GM19351 (cell line): ENCODE results near the gene NHSL2.

Experiments used
- ATAC-seq: cut with Tn5 transposase; IDR thresholded peaks from one replicate; pipeline ENCODE4 v1.9.1; 2021; ENCODE audit warnings: mild to moderate bottlenecking, moderate library complexity; ENCODE audit not compliant: unreplicated experiment

The NHSL2 gene

GRCh38 chrX:72102126-72102525, 191.5 kb downstream of the NHSL2 start:
- no peak for ATAC-seq

GRCh38 chrX:72102760-72103159, 192.1 kb downstream of the NHSL2 start:
- ATAC-seq, result no peak

DNA sequence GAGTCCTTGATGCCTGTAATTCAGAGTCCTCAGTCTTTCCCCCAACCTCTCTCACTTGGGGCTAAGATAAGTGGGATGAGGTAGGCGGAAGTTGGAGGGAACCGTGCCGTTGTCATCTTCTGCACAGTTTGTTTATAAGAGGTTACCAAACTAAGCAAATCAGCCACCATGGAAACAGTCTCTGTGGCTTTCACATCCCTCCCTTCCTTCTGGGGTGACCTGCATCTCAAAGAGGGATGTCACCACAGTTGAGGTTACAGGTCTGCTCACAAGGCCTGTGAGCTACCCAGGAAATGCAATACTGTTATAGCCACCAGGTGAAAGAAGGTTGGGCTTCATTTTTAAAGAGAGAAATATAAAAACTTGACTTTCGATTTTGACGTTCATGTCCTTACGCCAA, 194.8 kb downstream of the NHSL2 start:
- ATAC-seq, result peak; percentile 52

DNA sequence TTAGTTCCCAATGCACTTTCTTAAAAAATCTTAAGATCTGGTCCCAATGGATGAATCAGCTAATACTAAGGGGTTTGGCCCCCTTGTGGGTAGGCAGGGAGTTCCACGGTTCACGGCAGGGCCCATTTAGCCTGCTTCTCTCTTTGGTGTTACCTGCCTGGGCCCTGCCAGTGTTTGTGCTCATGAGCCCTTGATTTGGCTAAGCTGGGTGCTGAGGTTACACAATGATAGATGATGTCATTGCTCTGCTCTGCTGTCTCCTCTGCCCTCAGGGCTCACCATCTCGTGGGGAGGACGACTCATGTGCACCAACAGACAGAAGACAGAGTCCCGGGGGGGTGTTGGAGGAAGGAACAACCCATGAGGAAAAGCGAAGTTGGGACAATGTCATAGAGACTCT, 196.7 kb downstream of the NHSL2 start:
- no peak for ATAC-seq

DNA sequence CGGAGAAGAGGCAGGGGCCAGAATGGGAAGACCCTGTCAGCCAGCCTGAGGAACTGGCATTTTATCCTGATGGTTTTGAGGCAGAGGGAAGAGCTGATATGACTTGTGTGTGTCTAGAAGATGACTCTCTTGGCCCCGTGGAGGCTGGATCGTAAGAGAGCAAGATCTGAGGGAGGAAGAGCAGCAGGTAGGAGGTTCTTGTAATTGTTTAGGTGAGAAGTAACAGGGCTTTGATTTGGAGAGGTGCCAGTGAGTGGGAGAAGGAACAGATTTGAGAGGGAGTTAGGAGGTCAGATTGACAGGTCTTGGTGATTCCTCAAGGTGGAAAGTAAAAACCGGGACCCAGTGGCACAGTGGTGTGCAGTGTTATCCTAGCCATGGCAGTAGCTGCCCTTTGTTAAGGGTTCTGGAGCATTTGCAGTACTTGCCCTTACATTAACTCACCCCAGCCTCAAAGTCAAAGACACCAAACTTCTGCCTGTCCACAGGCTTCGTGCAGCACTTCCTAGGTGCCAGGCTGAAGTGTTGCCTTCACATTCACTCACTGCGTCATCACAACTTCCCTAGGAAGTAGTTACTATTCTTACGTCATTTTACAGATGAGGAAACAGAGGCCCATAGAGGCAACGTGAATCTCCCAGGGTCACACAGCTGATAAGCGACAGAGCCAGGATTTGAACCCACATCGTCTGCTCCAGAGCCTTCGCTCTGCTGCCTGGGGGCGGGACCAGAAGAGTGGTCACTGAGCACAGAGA, 197.4 kb downstream of the NHSL2 start:
- ATAC-seq, result no peak

GRCh38 chrX:72108666-72109065, 198.0 kb downstream of the NHSL2 start:
- no peak for ATAC-seq

GRCh38 chrX:72110051-72110875, 199.6 kb downstream of the NHSL2 start:
- ATAC-seq, result no peak

DNA sequence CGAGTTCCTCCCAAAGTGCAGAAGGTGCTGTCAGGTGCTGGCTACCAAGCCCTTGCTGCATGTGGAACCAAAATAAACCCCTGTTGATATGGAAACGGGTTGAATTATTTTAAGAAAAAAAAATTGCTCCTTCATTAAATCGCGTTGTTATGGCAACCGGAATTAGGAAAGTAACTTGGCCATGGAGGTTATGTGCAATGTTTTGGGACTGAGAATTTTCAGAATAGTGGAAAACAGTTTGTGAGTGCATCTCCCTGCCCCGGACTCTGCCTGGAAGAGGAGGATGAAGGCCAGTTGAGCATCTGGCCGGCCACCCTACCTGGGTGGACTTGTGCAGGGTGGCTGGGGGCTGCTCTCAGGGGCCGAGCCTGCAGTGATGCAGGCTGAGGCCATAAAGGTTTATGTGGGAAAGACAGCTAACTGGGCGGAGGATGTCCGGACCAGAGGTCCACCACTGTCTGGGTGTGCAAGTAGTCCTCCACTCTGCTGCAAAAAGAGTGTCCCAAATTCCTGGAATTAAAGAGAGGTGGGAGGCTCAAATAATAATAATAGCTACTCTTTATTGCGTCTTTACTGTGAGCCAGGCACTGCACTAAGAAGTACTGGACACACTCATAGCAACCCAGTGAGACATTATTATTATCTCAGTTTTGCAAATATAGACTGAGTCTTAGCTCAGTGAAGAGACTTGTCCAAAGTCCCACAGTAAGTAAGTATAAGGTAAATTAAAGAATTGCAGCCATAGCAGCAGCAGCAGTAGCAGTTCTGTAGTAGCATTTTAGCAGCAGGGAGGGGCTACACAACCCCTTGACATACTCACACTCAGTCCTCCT, 200.4 kb downstream of the NHSL2 start:
- no peak for ATAC-seq

DNA sequence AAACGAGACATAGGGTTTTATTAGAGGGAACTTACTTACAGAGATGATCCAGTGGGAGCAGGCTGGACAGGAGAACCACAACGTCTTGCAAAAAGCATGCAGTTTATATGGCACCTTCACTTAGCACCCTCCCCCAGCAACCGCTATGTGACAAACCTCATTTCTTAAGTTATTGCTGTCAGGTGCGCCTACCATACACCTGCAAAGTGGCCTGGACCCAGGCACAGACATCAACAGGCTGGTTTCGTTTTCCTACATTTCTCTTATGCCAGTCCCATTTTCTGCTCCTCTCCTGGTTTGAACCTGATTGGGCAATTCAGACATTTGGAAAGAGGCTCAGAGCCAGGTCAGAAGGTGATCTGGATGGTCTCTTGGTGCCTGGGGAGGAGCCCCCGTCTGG, 202.8 kb downstream of the NHSL2 start:
- ATAC-seq, result no peak

- no peak for ATAC-seq
Measured at GRCh38 chrX:72114306-72114705, 203.7 kb downstream of the NHSL2 start.

- no peak for ATAC-seq
Measured at GRCh38 chrX:72114807-72115206, 204.2 kb downstream of the NHSL2 start.

DNA sequence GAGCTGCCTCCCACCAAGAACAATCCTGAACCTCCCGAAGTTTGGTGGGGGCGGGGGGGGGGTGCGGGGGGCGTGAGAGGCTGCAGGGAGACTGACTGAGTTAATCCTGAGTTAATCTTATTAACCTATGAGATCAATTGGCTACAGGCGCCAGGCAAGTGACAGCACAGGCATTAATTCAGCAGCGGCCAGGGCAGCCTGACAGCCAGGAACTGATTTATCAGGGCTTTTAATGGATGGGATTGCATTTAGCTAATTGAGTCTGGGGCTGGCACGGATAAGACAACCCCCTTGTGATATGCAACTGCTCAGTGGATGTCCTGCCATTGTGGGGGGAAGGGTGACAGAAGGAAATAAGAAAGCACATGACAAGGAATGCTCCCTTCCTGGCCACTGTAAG, 204.7 kb downstream of the NHSL2 start:
- no peak for ATAC-seq

- no peak for ATAC-seq
Measured at GRCh38 chrX:72117636-72118210, 207.1 kb downstream of the NHSL2 start.

- no peak for ATAC-seq
Measured at GRCh38 chrX:72120837-72121236, 210.2 kb downstream of the NHSL2 start.

- ATAC-seq, result peak; percentile 61
Measured at GRCh38 chrX:72121383-72121782, 210.7 kb downstream of the NHSL2 start.

DNA sequence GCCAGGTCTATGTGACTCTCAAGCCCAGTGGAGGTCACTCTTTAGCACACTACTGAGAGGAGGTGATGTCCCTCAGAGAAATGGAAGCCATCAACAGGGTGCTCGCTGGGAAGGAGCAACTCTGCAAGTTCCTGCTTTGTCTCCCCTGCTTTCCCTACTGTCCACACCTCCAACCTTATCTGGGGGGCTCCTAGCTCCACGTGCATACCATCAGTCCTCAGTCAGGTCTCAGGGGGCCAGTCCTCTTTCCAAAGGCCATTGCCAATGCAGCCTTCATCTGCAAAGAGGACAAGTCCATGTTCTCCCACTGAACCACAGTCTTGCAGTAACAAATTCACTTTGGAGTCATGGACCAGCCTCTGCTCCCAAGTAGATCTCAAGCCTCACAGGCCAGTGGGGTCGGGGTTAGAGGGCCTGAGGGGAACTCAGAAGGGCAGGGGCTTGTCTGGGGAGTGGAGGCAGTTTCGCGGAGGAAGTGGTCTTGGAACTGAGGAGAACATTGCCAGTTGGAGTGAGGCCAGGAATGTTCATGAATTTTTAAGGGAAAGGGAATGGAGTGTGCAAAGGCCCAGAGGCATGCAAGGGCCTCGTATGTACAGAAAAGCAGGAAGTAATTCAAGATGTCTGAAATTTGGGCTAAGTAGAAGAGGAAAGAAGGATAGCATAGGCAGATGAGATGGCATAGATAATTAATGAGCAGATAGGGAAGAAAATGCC, 212.1 kb downstream of the NHSL2 start:
- no peak for ATAC-seq

DNA sequence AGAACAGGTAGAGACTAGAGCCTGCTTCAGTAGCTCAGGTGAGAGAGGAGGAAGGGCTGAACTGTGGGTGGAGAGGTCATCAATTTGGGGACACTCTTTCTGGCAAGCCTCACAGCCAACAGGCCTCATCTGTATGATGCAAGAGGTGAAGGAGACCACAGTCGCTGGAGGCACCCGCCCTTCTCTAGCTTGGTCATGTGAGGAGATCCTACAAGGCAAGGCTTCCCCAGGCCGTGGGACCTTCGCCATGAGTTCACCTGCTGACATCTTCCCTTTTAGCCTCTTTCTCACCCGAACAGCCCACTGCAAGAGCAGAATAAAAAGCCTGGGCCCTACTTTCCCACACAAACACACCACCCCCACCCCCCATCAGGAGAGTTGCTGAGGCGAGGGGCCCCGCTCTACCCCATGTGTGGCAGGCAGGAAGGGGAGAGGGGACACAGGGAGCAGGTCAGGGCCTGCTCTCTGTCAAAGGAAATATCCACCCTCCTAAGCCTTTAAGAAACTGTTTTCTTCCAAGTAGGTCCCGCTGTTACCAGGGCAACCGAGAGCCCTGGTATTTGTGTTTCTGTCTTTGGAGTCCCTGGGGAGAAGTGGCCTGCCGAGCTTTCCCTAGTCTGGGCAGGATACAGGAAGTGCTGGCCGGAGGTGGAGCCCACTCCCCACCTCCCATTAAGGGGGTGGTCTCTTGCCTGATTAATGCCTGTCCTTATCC, 213.0 kb downstream of the NHSL2 start:
- ATAC-seq, result no peak

GRCh38 chrX:72124540-72125201, 214.0 kb downstream of the NHSL2 start:
- no peak for ATAC-seq

- no peak for ATAC-seq
Measured at GRCh38 chrX:72125331-72126047, 214.8 kb downstream of the NHSL2 start.
